NCI-H1694 treated with DMSO at 0.1 percent for 48 hours (cell line): Measurements from ENCODE around the gene DNAAF1.
"Not testable (repeated sequence)": the region's sequence is repeated elsewhere in the genome, so short reads cannot be mapped to it uniquely, and the experiment has no call there.

ENCODE experiments used
- DNase-seq: peaks from one replicate; lab custom pipeline; 2025; lab: John Stamatoyannopoulos, UW

DNAAF1 gene

GRCh38 chr16:84144859-84145639 is at the start of gene DNAAF1, which contains the start of gene HSDL1:
TSS of gene DNAAF1 (plus strand) at chr16:84145308. CDS start at chr16:84145441, 133 bp downstream.
TSS of gene HSDL1 (minus strand) at chr16:84145177. CDS start at chr16:84131321, 13,856 bp downstream.
- DNase-seq: peak; percentile 40

GRCh38 chr16:84095466-84095865 is 49.6 kb upstream of the DNAAF1 start:
- no peak for DNase-seq

- DNase-seq: no peak
Measured at GRCh38 chr16:84096447-84097005, 48.6 kb upstream of the DNAAF1 start.

- DNase-seq: no peak
Measured at GRCh38 chr16:84098939-84099338, 46.2 kb upstream of the DNAAF1 start.

- DNase-seq: no peak
Measured at GRCh38 chr16:84103678-84104077, 41.4 kb upstream of the DNAAF1 start.

- DNase-seq: no peak
Measured at GRCh38 chr16:84104231-84104630, 40.9 kb upstream of the DNAAF1 start.

- no peak for DNase-seq
Measured at GRCh38 chr16:84105301-84105815, 39.8 kb upstream of the DNAAF1 start.

- DNase-seq: no peak
Measured at GRCh38 chr16:84105948-84106740, 39.0 kb upstream of the DNAAF1 start.

- DNase-seq: no peak
Measured at GRCh38 chr16:84107921-84108320, 37.2 kb upstream of the DNAAF1 start.

- DNase-seq: no peak
Measured at GRCh38 chr16:84109598-84110335, 35.3 kb upstream of the DNAAF1 start.

- no peak for DNase-seq
Measured at GRCh38 chr16:84110527-84110926, 34.6 kb upstream of the DNAAF1 start.

- DNase-seq: no peak
Measured at GRCh38 chr16:84111525-84111924, 33.6 kb upstream of the DNAAF1 start.

- not testable (repeated sequence) for DNase-seq
Measured at GRCh38 chr16:84111949-84112348, 33.2 kb upstream of the DNAAF1 start.

GRCh38 chr16:84115919-84116719 is 29.0 kb upstream of the DNAAF1 start:
- no peak for DNase-seq

- peak; percentile 83 for DNase-seq
Measured at GRCh38 chr16:84116720-84117493, 28.2 kb upstream of the DNAAF1 start, which contains the start of gene MBTPS1. TSS of gene MBTPS1 (minus strand) at chr16:84116942. CDS start at chr16:84101783, 15,159 bp downstream.

GRCh38 chr16:84117494-84117843 is 27.6 kb upstream of the DNAAF1 start:
- DNase-seq: no peak

- DNase-seq: not testable (repeated sequence)
Measured at GRCh38 chr16:84118315-84118714, 26.8 kb upstream of the DNAAF1 start.

GRCh38 chr16:84119368-84119767 is 25.7 kb upstream of the DNAAF1 start:
- no peak for DNase-seq

- DNase-seq: no peak
Measured at GRCh38 chr16:84120023-84120422, 25.1 kb upstream of the DNAAF1 start.

GRCh38 chr16:84121007-84121406 is 24.1 kb upstream of the DNAAF1 start:
- no peak for DNase-seq
